ENCODE measurements around the gene RASSF3. TPM values are rescaled to one million over a fixed set of nuclear protein-coding genes. Genes with fewer than 3 reads are reported as not detected.
"Not testable (repeated sequence)": the region's sequence is repeated elsewhere in the genome, so short reads cannot be mapped to it uniquely, and the experiment has no call there.

The RASSF3 gene
- total and polyA plus RNA-seq, 2 donors from 2014 or later = 8.2 to 35.6 TPM

DNA sequence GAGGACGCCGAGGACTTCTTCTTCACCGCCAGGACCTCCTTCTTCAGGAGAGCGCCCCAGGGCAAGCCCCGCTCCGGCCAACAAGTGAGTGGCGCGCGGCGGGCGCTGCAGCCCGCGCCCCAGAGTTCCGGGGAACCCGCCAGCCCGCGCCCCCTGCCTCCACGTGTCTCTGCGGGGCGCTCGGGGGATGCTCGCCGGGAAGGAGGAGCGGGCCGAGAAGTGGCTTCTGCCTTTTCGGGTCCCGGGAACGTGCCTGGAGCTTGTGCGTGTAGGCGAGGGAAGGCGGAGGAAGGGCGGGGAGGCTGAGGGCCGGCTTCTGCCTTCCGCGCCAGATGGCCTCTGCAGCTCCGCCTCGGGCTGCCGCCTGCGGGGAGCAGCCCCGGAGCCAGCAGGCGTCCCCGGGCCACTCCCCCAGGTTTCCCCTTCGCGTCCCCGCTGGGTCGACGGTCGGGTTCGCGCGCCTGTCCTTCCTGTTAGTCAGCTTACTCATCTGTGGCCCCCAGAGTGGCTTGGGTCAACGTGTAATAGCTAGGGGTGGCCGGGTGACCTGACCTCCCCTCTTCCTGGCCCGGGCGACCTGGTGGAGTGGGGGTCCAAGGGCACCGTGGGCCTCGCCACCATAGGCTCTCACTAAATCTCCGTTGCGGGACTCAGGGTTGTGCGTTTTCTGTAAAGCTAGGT, 505 bp downstream of the RASSF3 start:
- H3K36me3 ChIP-seq (ENCODE audit: control insufficient read depth in 2 of 3, insufficient read depth in 3 of 3, low read length in 3 of 3) = no peaks in the 10 kb centered on the region
- intact Hi-C loops (cut with DNase I) = no loop called here
- DNase-seq = peak; percentile 53 to 91 (median 68)
- no peak for FAIRE-seq
- no peaks in the 10 kb centered on the region for H3K4me1 ChIP-seq (ENCODE audit: control insufficient read depth in 2 of 3, insufficient read depth in 2 of 3, low read depth in 1 of 3, low read length in 3 of 3)
- TF ChIP-seq, protein P1, sequence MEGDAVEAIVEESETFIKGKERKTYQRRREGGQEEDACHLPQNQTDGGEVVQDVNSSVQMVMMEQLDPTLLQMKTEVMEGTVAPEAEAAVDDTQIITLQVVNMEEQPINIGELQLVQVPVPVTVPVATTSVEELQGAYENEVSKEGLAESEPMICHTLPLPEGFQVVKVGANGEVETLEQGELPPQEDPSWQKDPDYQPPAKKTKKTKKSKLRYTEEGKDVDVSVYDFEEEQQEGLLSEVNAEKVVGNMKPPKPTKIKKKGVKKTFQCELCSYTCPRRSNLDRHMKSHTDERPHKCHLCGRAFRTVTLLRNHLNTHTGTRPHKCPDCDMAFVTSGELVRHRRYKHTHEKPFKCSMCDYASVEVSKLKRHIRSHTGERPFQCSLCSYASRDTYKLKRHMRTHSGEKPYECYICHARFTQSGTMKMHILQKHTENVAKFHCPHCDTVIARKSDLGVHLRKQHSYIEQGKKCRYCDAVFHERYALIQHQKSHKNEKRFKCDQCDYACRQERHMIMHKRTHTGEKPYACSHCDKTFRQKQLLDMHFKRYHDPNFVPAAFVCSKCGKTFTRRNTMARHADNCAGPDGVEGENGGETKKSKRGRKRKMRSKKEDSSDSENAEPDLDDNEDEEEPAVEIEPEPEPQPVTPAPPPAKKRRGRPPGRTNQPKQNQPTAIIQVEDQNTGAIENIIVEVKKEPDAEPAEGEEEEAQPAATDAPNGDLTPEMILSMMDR (IDR thresholded peaks at IDR 0.05; ENCODE audit: borderline replicate concordance, extremely low read depth, insufficient read depth) = no peak
- no peaks in the 10 kb centered on the region for H3K27me3 ChIP-seq (ENCODE audit: control insufficient read depth, insufficient read depth, low read length)
- peak overlapping the region; percentile 67 to 72 (median 69) for H3K4me3 ChIP-seq (ENCODE audit: low read length in 3 of 3)
- no peaks in the 10 kb centered on the region for H3K9me3 ChIP-seq (ENCODE audit: control insufficient read depth in 2 of 3, insufficient read depth in 1 of 3, low read length in 3 of 3)
- H3K9ac ChIP-seq (ENCODE audit: low read length in 3 of 3) = peak overlapping the region; percentile 7 to 63 (median 62)
- peak overlapping the region; percentile 3 to 67 for H3K27ac ChIP-seq (ENCODE audit: low read depth in 2 of 2, low read length in 2 of 2)

- TF ChIP-seq, protein P1 (IDR thresholded peaks at IDR 0.05; ENCODE audit: borderline replicate concordance, extremely low read depth, insufficient read depth) = no peak
- no peaks in the 10 kb centered on the region for H3K9me3 ChIP-seq (ENCODE audit: control insufficient read depth in 2 of 3, insufficient read depth in 1 of 3, low read length in 3 of 3)
- H3K27ac ChIP-seq (ENCODE audit: low read depth in 2 of 2, low read length in 2 of 2) = peak overlapping the region; percentile 3 to 67
- peak overlapping the region; percentile 7 to 63 (median 62) for H3K9ac ChIP-seq (ENCODE audit: low read length in 3 of 3)
- no peaks in the 10 kb centered on the region for H3K36me3 ChIP-seq (ENCODE audit: control insufficient read depth in 2 of 3, insufficient read depth in 3 of 3, low read length in 3 of 3)
- H3K4me3 ChIP-seq (ENCODE audit: low read length in 3 of 3) = peak overlapping the region; percentile 67 to 72 (median 69)
- intact Hi-C loops (cut with DNase I) = no loop called here
- DNase-seq (peak; percentile 23 to 79 (median 49)), FAIRE-seq (no peak)
- no peaks in the 10 kb centered on the region for H3K27me3 ChIP-seq (ENCODE audit: control insufficient read depth, insufficient read depth, low read length)
- H3K4me1 ChIP-seq (ENCODE audit: control insufficient read depth in 2 of 3, insufficient read depth in 2 of 3, low read depth in 1 of 3, low read length in 3 of 3) = no peaks in the 10 kb centered on the region
Measured at GRCh38 chr12:64611341-64612284, 1.3 kb downstream of the RASSF3 start.

- no peak overlapping the region for H3K27ac ChIP-seq (ENCODE audit: low read depth in 2 of 2, low read length in 2 of 2)
- no peaks in the 10 kb centered on the region for H3K36me3 ChIP-seq (ENCODE audit: control insufficient read depth in 2 of 3, insufficient read depth in 3 of 3, low read length in 3 of 3)
- intact Hi-C loops (cut with DNase I) = no loop called here
- no peaks in the 10 kb centered on the region for H3K27me3 ChIP-seq (ENCODE audit: control insufficient read depth, insufficient read depth, low read length)
- TF ChIP-seq, protein P1 (IDR thresholded peaks at IDR 0.05; ENCODE audit: borderline replicate concordance, extremely low read depth, insufficient read depth) = no peak
- H3K9ac ChIP-seq (ENCODE audit: low read length in 3 of 3) = no peak overlapping the region
- DNase-seq = no peak
- H3K4me3 ChIP-seq (ENCODE audit: low read length in 3 of 3) = no peak overlapping the region
- H3K9me3 ChIP-seq (ENCODE audit: control insufficient read depth in 2 of 3, insufficient read depth in 1 of 3, low read length in 3 of 3) = no peaks in the 10 kb centered on the region
- no peaks in the 10 kb centered on the region for H3K4me1 ChIP-seq (ENCODE audit: control insufficient read depth in 2 of 3, insufficient read depth in 2 of 3, low read depth in 1 of 3, low read length in 3 of 3)
- FAIRE-seq = no peak
Measured at GRCh38 chr12:64612843-64613242, 2.5 kb downstream of the RASSF3 start.

- H3K4me3 ChIP-seq (ENCODE audit: low read length in 3 of 3); H3K27me3 ChIP-seq (ENCODE audit: control insufficient read depth, insufficient read depth, low read length); FAIRE-seq; H3K9ac ChIP-seq (ENCODE audit: low read length in 3 of 3); H3K4me1 ChIP-seq (ENCODE audit: control insufficient read depth in 2 of 3, insufficient read depth in 2 of 3, low read depth in 1 of 3, low read length in 3 of 3); H3K27ac ChIP-seq (ENCODE audit: low read depth in 2 of 2, low read length in 2 of 2); DNase-seq; H3K36me3 ChIP-seq (ENCODE audit: control insufficient read depth in 2 of 3, insufficient read depth in 3 of 3, low read length in 3 of 3); intact Hi-C loops (cut with DNase I); H3K9me3 ChIP-seq (ENCODE audit: control insufficient read depth in 2 of 3, insufficient read depth in 1 of 3, low read length in 3 of 3): not testable (repeated sequence)
Measured at GRCh38 chr12:64613775-64614398, 3.6 kb downstream of the RASSF3 start.
